ENCODE data around the gene CARD11. TPM values are rescaled to one million over a fixed set of nuclear protein-coding genes. Genes with fewer than 3 reads are reported as not detected.

Gene CARD11
- total RNA-seq, 1 experiment from 2014 or later = 0.57 TPM

DNA sequence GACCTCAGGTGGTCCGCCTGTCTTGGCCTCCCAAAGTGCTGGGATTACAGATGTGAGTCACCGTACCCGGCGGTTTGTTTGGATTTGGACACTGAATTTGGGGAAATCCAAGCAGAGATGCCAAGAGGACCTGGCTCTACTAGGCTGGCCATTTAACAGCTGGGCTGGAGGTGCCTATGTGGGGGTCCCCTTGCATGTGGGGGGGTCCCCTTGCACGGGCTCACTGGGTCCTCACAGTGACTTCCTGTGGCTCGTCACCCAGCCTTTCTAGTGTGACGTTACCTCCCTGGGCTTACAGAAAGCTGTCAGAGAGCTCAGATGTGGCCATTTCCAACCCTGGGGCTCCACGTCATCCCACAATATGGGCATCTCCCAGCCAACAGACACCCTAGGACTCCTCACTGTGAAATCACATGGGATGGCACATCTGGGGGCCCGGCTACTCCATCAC lies 150.2 kb downstream of the CARD11 start:
- H4K20me1 ChIP-seq (ENCODE audit: insufficient read depth) = no peaks in the 10 kb centered on the region
- no peak overlapping the region for H3K4me3 ChIP-seq (replicated peaks in 1 of 2; ENCODE audit: low read depth in 1 of 2, low read length in 2 of 2)
- DNase-seq (ENCODE audit: low read depth, low spot score) (no peak), ATAC-seq (no peak)
- ChIA-PET POLR2A (no interaction called here), RAD21 (ENCODE audit: low non-redundant PET in 1 of 2, low total read pairs in 2 of 2, uncharacterized antibody in 2 of 2, unreplicated experiment in 2 of 2) (no interaction called here), CTCF (no interaction called here)
- H3K4me1 ChIP-seq (ENCODE audit: control insufficient read depth in 1 of 2, insufficient read depth in 2 of 2, low read length in 2 of 2) = no peaks in the 10 kb centered on the region
- intact Hi-C loops (cut with micrococcal nuclease) = no loop called here
- H3K4me2 ChIP-seq (ENCODE audit: low read length) = no peak overlapping the region
- H3K9me3 ChIP-seq (ENCODE audit: control insufficient read depth in 1 of 2, insufficient read depth in 1 of 2, low read depth in 1 of 2, low read length in 2 of 2) = no peaks in the 10 kb centered on the region
- no peak overlapping the region for H3K27ac ChIP-seq (ENCODE audit: low read depth, low read length)
- H3K9ac ChIP-seq (ENCODE audit: low read length) = no peak overlapping the region
- no peaks in the 10 kb centered on the region for H3K79me2 ChIP-seq (ENCODE audit: insufficient read depth, low read length)
- H2AFZ ChIP-seq (ENCODE audit: low read depth, low read length, poor library complexity, severe bottlenecking) = no peak overlapping the region
- H3K9me2 ChIP-seq (ENCODE audit: insufficient read depth) = no peaks in the 10 kb centered on the region
- H3K36me3 ChIP-seq (ENCODE audit: control insufficient read depth in 1 of 2, insufficient read depth in 2 of 2, low read length in 2 of 2) = no peaks in the 10 kb centered on the region
- H3K27me3 ChIP-seq (ENCODE audit: insufficient read depth, low read length) = no peaks in the 10 kb centered on the region
- no peak for TF ChIP-seq SP1 (IDR thresholded peaks at IDR 0.05; ENCODE audit: low read depth)
- no peak for TF ChIP-seq EGR1 (IDR thresholded peaks at IDR 0.05; ENCODE audit: low read depth)
- TF ChIP-seq ZBTB33 (IDR thresholded peaks at IDR 0.05; ENCODE audit: extremely low read depth, insufficient replicate concordance, low read length) = no peak
- no peak for TF ChIP-seq CTCF (IDR thresholded peaks at IDR 0.05 in 2 of 3, conservative IDR thresholded peaks at IDR 0.05 in 1 of 3; ENCODE audit: borderline replicate concordance in 1 of 3, insufficient read depth in 1 of 3, low read depth in 2 of 3, low read length in 2 of 3)
- TF ChIP-seq FOSL1 (IDR thresholded peaks at IDR 0.05; ENCODE audit: low read depth) = no peak
- no peak for TF ChIP-seq POLR2A (IDR thresholded peaks at IDR 0.05; ENCODE audit: borderline replicate concordance, extremely low read depth, insufficient read depth, insufficient read length)
- TF ChIP-seq EZH2phosphoT487 (IDR thresholded peaks at IDR 0.05; ENCODE audit: borderline replicate concordance) = no peak
- no peak for TF ChIP-seq POLR2AphosphoS5 (IDR thresholded peaks at IDR 0.05; ENCODE audit: low read depth, low read length)
- TF ChIP-seq TCF7L2 (IDR thresholded peaks at IDR 0.05; ENCODE audit: borderline replicate concordance, extremely low read depth, insufficient read depth, insufficient read length) = no peak
- no peak for TF ChIP-seq JUND (IDR thresholded peaks at IDR 0.05)
- TF ChIP-seq CEBPB (IDR thresholded peaks at IDR 0.05; ENCODE audit: low read depth) = no peak
- TF ChIP-seq YY1 (IDR thresholded peaks at IDR 0.05; ENCODE audit: extremely low read depth, insufficient replicate concordance, low read depth, low read length) = no peak
- no peak for TF ChIP-seq CBX3 (IDR thresholded peaks at IDR 0.05; ENCODE audit: low read depth)
- TF ChIP-seq ZFX (IDR thresholded peaks at IDR 0.05) = no peak
- TF ChIP-seq EZH2 (IDR thresholded peaks at IDR 0.05) = no peak
- TF ChIP-seq ZNF274 (IDR thresholded peaks at IDR 0.05; ENCODE audit: low read depth, low read length) = no peak
- no peak for TF ChIP-seq ELF1 (IDR thresholded peaks at IDR 0.05; ENCODE audit: borderline replicate concordance, low read depth)
- no TSS peak for BruUV-seq (replicated peaks)
